ENCODE measurements around the gene ACD.

DNA sequence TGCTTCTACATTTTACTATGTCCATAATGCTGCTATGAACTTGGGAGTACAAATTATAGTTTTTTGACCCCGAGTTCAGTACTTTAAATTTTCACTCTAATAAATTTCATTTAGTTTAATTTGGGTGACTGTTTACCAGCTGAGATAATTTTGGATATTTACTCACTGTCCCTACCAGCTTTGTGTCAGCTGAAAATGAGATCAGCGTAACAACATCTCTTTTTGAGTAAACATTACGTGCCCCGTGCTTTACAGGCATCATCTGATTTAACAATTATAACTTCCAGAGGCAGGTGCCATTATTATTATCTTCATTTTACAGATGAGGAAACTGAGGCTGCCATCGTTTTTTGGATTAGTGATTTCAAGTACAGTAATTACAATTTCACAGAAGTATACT lies 44.0 kb upstream of the ACD start:
- TF ChIP-seq, protein P1, sequence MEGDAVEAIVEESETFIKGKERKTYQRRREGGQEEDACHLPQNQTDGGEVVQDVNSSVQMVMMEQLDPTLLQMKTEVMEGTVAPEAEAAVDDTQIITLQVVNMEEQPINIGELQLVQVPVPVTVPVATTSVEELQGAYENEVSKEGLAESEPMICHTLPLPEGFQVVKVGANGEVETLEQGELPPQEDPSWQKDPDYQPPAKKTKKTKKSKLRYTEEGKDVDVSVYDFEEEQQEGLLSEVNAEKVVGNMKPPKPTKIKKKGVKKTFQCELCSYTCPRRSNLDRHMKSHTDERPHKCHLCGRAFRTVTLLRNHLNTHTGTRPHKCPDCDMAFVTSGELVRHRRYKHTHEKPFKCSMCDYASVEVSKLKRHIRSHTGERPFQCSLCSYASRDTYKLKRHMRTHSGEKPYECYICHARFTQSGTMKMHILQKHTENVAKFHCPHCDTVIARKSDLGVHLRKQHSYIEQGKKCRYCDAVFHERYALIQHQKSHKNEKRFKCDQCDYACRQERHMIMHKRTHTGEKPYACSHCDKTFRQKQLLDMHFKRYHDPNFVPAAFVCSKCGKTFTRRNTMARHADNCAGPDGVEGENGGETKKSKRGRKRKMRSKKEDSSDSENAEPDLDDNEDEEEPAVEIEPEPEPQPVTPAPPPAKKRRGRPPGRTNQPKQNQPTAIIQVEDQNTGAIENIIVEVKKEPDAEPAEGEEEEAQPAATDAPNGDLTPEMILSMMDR (conservative IDR thresholded peaks at IDR 0.05) = no peak
- TF ChIP-seq ZFX (IDR thresholded peaks at IDR 0.05) = no peak

Data from C4-2B (cell line).